Thyroid gland (tissue), 4 donors: ENCODE measurements around the gene ADSS1. TPM values are rescaled to one million over a fixed set of nuclear protein-coding genes. Genes with fewer than 3 reads are reported as not detected.

Experiments used
- DNase-seq, 2 donors: peaks; one replicate each; pipeline ENCODE4 v3.0.0-alpha.2; 2019
- H3K27ac ChIP-seq, 3 donors: fragments of 200-600 bp; sonication (generic); 1 replicate in 2 of 3; 2 replicates in 1 of 3; pipeline ENCODE4 v1.5.1; 2016 to 2019; ENCODE audit warnings: mild to moderate bottlenecking in 1 of 3, moderate library complexity in 1 of 3
- H3K27me3 ChIP-seq: fragments of 200-600 bp; sonication (generic); one replicate; pipeline ENCODE4 v1.5.1; 2019
- H3K36me3 ChIP-seq, 2 donors: fragments of 200-600 bp; sonication (generic); one replicate each; pipeline ENCODE4 v1.5.1; 2016 to 2019
- H3K4me1 ChIP-seq, 2 donors: fragments of 200-600 bp; sonication (generic); one replicate each; pipeline ENCODE4 v1.5.1; 2017 to 2019
- H3K4me3 ChIP-seq, 3 donors: fragments of 200-600 bp; sonication (generic); replicated peaks in 1 of 3; 1 replicate in 2 of 3; 2 replicates in 1 of 3; pipeline ENCODE4 v1.5.1; 2016; ENCODE audit warnings: mild to moderate bottlenecking in 1 of 3
- H3K9me3 ChIP-seq: fragments of 200-600 bp; sonication (generic); one replicate; pipeline ENCODE4 v1.5.1; 2017
- POLR2A ChIP-seq, 2 donors: fragments of 450-650 bp; IDR thresholded peaks; one replicate each; pipeline ENCODE4 v1.6.1; 2017; ENCODE audit warnings: antibody characterized with exemption in 2 of 2, mild to moderate bottlenecking in 2 of 2, moderate library complexity in 1 of 2
- WGBS, 2 donors: methylation state at CpG; one replicate each; pipeline ENCODE4 v1.1.5; 2017; 5-methylcytosine and 5-hydroxymethylcytosine counted together
- intact Hi-C: fragments of 100-400 bp; cut with DNase I; formaldehyde crosslinking; loops from one replicate; pipeline ENCODE4 v1.15.1; 2023
- total RNA-seq, 4 donors: library from RNA; depleted of rRNA; stranded (reverse); fragments of >200 nt; gene quantifications; one replicate each; pipeline ENCODE4 v1.2.3, GENCODE V29; 2016
- TF ChIP-seq, protein P1 (sequence below), 6 experiments: fragments of 200-600 bp in 3 of 6; fragments of 450-650 bp in 3 of 6; sonication (generic) in 3 of 6; IDR thresholded peaks; one replicate each; pipeline ENCODE4 v1.5.1; 2016 to 2019; ENCODE audit warnings: antibody characterized with exemption in 6 of 6, mild to moderate bottlenecking in 2 of 6, inconsistent platforms in 1 of 6, moderate library complexity in 1 of 6

Gene ADSS1
- total RNA-seq, 4 donors from 2014 or later = 13.6 to 26.2 (median 18.9) TPM

DNA sequence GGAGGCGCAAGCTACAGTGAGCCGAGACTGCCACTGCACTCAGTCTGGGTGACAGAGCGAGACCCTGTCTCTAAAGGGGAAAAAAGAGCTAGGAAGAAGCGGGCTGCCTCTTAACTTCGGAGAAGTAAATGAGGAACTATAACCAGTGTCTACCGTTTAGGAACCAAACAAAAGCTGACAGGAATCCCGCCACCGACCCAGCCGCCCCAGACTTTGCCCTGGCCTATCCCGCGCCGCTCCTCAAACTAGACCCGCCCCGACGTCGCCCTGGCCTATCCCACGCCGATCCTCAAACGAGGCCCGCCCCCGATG is 28.4 kb downstream of the ADSS1 start:
- peaks cover 15 to 17% of the 10 kb centered on the region in 2 donors for H3K36me3 ChIP-seq
- peaks cover 16 to 21% of the 10 kb centered on the region in 2 donors for H3K4me1 ChIP-seq
- no peak for DNase-seq
- no peaks in the 10 kb centered on the region for H3K9me3 ChIP-seq
- TF ChIP-seq POLR2A (IDR thresholded peaks at IDR 0.05) = no peak
- TF ChIP-seq, protein P1, sequence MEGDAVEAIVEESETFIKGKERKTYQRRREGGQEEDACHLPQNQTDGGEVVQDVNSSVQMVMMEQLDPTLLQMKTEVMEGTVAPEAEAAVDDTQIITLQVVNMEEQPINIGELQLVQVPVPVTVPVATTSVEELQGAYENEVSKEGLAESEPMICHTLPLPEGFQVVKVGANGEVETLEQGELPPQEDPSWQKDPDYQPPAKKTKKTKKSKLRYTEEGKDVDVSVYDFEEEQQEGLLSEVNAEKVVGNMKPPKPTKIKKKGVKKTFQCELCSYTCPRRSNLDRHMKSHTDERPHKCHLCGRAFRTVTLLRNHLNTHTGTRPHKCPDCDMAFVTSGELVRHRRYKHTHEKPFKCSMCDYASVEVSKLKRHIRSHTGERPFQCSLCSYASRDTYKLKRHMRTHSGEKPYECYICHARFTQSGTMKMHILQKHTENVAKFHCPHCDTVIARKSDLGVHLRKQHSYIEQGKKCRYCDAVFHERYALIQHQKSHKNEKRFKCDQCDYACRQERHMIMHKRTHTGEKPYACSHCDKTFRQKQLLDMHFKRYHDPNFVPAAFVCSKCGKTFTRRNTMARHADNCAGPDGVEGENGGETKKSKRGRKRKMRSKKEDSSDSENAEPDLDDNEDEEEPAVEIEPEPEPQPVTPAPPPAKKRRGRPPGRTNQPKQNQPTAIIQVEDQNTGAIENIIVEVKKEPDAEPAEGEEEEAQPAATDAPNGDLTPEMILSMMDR (IDR thresholded peaks at IDR 0.05) = no peak
- intact Hi-C loops = no loop called here
- WGBS, 2 donors = 13 to 20% methylated on average over 6 to 13 of the region's 21 CpGs
- H3K27me3 ChIP-seq = no peaks in the 10 kb centered on the region
- peak overlapping the region in 1 of 3 donors; percentile 94 for H3K4me3 ChIP-seq
- H3K27ac ChIP-seq = peak overlapping the region in 2 of 3 donors; percentile 30 to 73

DNA sequence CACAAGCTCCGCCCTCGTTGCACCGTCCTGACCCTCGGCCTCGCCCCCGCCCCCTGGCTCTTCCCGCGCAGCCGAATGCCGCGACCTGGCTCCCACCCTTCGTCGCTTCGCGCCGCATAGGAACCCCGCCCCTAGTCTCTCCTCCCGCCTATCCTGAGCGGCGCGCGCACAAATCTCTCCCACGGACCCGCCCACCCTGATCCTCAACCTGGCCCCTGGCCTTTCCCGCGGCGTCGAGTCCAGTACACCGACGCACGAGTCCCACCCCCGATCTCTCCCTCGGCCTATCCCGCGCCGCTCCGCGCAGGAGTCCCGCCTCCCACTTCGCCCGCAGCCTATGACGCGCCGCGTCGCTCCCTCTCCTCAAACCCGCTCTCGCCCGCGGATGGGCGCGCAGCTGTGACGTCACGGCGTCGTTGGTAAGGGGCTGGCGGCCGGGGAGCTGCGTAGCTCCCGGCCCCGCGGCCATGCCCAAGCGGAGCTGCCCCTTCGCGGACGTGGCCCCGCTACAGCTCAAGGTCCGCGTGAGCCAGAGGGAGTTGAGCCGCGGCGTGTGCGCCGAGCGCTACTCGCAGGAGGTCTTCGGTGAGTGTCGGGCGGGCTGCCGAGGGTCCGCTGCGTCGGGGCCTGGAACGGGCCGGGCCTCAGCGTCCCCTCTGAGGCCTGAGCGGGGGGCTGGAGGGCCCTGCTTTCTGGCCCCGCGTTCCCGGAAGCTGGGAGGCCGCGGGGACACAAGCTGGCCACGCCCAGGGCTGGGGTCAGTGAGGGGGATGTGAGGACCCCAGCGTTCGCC is 28.9 kb downstream of the ADSS1 start, which contains the start of gene SIVA1:
SIVA1 (plus strand) TSS at position 413 of the 793 bp plus-strand sequence; CDS start at position 468, 55 bp downstream.
- no peaks in the 10 kb centered on the region for H3K9me3 ChIP-seq
- 0% methylated on average over 32 to 41 of the region's 95 CpGs for WGBS, 2 donors
- intact Hi-C loops = no loop called here

DNA sequence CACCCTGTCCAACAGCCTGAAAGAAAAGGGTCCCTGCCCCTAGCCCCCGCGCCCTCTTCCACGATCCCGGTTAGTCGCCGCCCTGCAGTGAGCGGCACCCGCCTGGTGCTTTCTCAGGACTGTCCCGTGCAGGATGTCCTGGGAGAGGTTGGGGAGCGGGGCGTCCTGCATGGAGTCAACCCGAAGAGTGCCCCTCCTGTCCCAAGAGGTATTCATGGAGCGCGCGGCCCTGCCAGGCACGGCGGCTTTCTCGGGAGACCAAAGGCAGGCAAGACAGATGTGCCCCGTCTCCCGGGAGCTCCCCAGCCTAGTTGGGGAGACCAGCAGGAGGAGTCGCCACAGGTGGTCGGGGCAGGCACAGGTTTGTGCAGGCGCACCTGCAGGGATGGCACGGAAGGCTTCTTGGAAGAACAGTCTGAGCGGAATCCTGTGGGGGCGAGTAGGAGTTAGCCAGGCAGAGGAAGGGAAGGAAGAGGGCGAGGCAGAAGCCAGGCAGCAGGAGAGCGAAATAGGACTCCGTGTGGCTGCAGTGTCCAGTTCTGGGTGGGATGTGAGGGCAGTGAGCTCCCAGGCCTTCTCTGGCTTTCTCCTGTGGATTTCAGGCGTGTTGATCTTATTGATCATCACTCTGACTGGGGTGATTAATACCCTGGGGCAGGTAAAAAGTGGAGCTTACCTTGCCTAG is 29.6 kb downstream of the ADSS1 start:
- H3K27me3 ChIP-seq = no peaks in the 10 kb centered on the region
- peak; percentile 28 to 33 for DNase-seq
- peak overlapping the region in 2 of 3 donors; percentile 70 to 73 for H3K27ac ChIP-seq
- 1 to 2% methylated on average over 20 to 25 of the region's 30 CpGs for WGBS, 2 donors
- H3K36me3 ChIP-seq = peaks cover 17 to 24% of the 10 kb centered on the region in 2 donors
- TF ChIP-seq, protein P1 (IDR thresholded peaks at IDR 0.05) = no peak
- no peak for TF ChIP-seq POLR2A (IDR thresholded peaks at IDR 0.05)
- H3K4me1 ChIP-seq = peaks cover 16 to 21% of the 10 kb centered on the region in 2 donors
- no peaks in the 10 kb centered on the region for H3K9me3 ChIP-seq
- intact Hi-C loops = no loop called here
- peak overlapping the region; percentile 67 to 94 (median 86) for H3K4me3 ChIP-seq

More for the DNA sequence above, 28.9 kb downstream of the ADSS1 start, which contains the start of gene SIVA1:
- DNase-seq = peak; percentile 100
- H3K4me1 ChIP-seq = peaks cover 16 to 21% of the 10 kb centered on the region in 2 donors
- H3K27me3 ChIP-seq = no peaks in the 10 kb centered on the region
- H3K4me3 ChIP-seq = peak within 1 kb of the TSS; percentile 67 to 94 (median 86)
- peak within 1 kb of the TSS; percentile 17 to 73 (median 70) for H3K27ac ChIP-seq
- TF ChIP-seq, protein P1 (IDR thresholded peaks at IDR 0.05) = peak in 1 of 6 experiments; percentile 29
- peak; percentile 60 to 90 for TF ChIP-seq POLR2A (IDR thresholded peaks at IDR 0.05)
- peaks cover 17 to 19% of the 10 kb centered on the region in 2 donors for H3K36me3 ChIP-seq

DNA sequence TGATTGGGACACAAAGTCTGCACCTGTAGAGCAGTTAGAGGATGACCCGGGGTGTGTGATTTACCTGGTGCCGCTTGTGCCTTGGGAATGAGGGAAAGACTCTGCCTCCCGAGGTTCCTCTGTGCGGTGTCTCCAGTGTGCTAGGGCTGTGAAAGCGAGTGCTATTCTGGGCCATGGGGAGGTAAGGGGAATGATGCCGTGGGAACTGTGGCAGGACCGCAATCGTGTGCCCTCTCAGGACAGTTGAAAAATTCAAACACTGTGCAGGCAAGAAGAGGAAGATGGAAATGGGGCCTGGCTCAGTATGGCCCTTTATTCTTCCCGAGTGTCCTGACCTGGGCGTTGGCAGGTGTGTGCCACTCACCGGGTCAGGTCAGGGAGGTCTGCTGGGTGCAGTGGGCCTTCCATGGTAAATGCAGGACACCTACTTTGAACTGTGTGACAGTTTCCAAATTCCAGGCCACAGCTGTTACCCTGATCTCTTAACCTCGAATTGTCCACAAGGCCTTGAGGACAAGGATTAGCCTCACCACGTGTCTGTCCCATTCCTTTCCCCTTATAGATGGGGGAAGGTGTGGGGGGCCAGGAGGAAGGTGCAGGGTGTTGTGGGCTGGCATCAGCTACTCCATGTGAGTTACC is 30.3 kb downstream of the ADSS1 start:
- DNase-seq = no peak
- Histone ChIP-seq H3K4me3 (peak overlapping the region in 1 of 3 donors; percentile 94), H3K27me3 (no peaks in the 10 kb centered on the region), H3K4me1 (peaks cover 16 to 21% of the 10 kb centered on the region in 2 donors), H3K9me3 (no peaks in the 10 kb centered on the region), H3K36me3 (peaks cover 22 to 31% of the 10 kb centered on the region in 2 donors), H3K27ac (peak overlapping the region in 1 of 3 donors; percentile 70)
- intact Hi-C loops = no loop called here
- 44 to 56% methylated on average over 13 of the region's 13 CpGs for WGBS, 2 donors
- no peak for TF ChIP-seq POLR2A (IDR thresholded peaks at IDR 0.05)
- TF ChIP-seq, protein P1 (IDR thresholded peaks at IDR 0.05) = no peak
